ENCODE data around the gene TRPM1.

DNA sequence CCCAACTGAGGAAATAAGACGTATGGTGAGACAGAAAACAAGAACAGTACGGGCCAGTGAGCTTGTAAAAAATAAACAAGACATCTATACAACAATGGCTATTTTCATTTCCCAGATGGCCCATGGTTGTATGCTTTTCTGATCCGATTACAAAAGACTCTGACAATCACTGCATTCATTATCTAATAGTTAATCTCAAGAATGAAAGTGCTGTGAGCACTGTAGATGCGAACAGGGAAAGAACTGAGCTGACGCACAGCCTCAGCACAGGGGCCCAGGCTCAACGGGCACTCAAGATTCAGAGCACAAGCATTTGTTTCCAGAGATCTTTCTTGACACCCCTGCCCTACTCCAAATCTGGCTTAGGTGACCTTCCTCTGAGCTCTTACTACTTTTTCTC, 117.0 kb downstream of the TRPM1 start:
- TF ChIP-seq CTCF (IDR thresholded peaks at IDR 0.05) = no peak
- no peak for TF ChIP-seq POLR2A (IDR thresholded peaks at IDR 0.05; ENCODE audit: low read depth)
- no peak for TF ChIP-seq POLR2AphosphoS5 (IDR thresholded peaks at IDR 0.05)
